22Rv1 (cell line): ENCODE data around the gene CCDC90B.
A peak's percentile ranks its signal among the peaks of the same experiment; 100 is the strongest.

ENCODE experiments used
- H3K27ac ChIP-seq: fragments of 450-650 bp; 2 replicates; pipeline ENCODE4 v1.5.1; 2017
- CTCF ChIP-seq: fragments of 450-650 bp; IDR thresholded peaks from 2 replicates; pipeline ENCODE4 v1.5.1; 2017; ENCODE audit warnings: mild to moderate bottlenecking
- ZFX ChIP-seq: fragments of 450-650 bp; IDR thresholded peaks from 2 replicates; pipeline ENCODE4 v1.6.1; 2017; ENCODE audit warnings: antibody characterized with exemption, borderline replicate concordance

Gene CCDC90B

GRCh38 chr11:83285151-83285770 is 906 bp downstream of the CCDC90B start:
- H3K27ac ChIP-seq, result peak overlapping the region; percentile 88
- TF ChIP-seq ZFX, result no peak
- no peak for TF ChIP-seq CTCF

- TF ChIP-seq CTCF, result no peak
- no peak for TF ChIP-seq ZFX
- peak overlapping the region; percentile 88 for H3K27ac ChIP-seq
These were observed 1.5 kb downstream of the CCDC90B start for GRCh38 chr11:83284501-83285150.

GRCh38 chr11:83282084-83282716 is 4.0 kb downstream of the CCDC90B start:
- TF ChIP-seq ZFX (no peak), CTCF (no peak)
- H3K27ac ChIP-seq, result no peak overlapping the region

GRCh38 chr11:83280256-83280655 is 5.9 kb downstream of the CCDC90B start:
- TF ChIP-seq CTCF, result no peak
- TF ChIP-seq ZFX, result no peak
- H3K27ac ChIP-seq, result no peak overlapping the region

GRCh38 chr11:83278351-83278750 is 7.8 kb downstream of the CCDC90B start:
- H3K27ac ChIP-seq, result no peak overlapping the region
- TF ChIP-seq CTCF (no peak), ZFX (no peak)

GRCh38 chr11:83275888-83276641 is 10.1 kb downstream of the CCDC90B start:
- no peak for TF ChIP-seq ZFX
- no peak for TF ChIP-seq CTCF

More at GRCh38 chr11:83275888-83276641, 10.1 kb downstream of the CCDC90B start:
- no peak overlapping the region for H3K27ac ChIP-seq
